ENCODE data around the gene PRRG2. TPM values are rescaled to one million over a fixed set of nuclear protein-coding genes. Genes with fewer than 3 reads are reported as not detected.

The PRRG2 gene
- total and polyA plus RNA-seq, 2 of the 13 experiments (the other 11 are each of a cell fraction or from before 2014, with no cell fraction given), result 0.66 to 0.82 TPM

DNA sequence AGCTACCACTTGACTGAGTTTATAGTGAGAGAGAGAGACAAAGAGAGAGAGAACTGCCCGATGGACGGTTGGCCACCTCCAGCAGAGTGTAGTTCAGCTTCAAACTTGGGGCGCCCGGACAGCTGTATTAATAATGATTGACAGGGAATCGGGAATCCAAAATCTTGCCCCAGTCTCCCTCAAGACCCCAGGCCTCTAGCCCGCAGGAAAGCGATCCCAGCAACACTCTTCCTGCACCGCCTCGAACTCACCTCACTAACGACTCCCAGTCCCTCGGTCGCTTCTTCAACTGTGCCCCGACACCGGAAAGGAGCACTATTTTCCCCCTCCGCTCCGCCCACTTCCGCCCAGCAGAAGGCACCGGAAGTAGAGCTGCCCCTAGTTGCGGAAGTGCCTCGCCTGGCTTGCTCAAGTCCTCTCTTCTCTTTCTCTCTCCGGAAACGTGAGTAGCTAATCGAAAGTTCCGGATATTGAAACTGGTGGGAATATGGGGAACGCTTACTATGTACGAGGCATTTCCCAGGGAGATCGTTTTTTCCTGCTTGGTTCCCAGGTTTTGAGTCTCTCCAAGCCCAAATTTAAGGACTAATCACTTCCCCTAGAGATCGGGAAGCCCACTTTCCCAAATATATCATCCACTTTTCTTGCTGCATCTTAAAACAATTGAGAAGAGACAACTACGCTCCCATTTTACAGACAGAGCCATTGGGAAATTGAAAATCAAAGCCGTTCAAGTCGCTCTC is 681 bp upstream of the PRRG2 start, which contains the start of gene NOSIP (continued):
- TF ChIP-seq ZNF766 (CRISPR knock-in tag; IDR thresholded peaks at IDR 0.05; ENCODE audit: borderline replicate concordance), result peak; percentile 40; the same call in 1 of the 2 replicates
- peak; percentile 73 for TF ChIP-seq ZFY (CRISPR knock-in tag; IDR thresholded peaks at IDR 0.05)
- no peak for TF ChIP-seq ARHGAP35 (CRISPR knock-in tag; IDR thresholded peaks at IDR 0.05; ENCODE audit: borderline replicate concordance)
- TF ChIP-seq, protein P1, sequence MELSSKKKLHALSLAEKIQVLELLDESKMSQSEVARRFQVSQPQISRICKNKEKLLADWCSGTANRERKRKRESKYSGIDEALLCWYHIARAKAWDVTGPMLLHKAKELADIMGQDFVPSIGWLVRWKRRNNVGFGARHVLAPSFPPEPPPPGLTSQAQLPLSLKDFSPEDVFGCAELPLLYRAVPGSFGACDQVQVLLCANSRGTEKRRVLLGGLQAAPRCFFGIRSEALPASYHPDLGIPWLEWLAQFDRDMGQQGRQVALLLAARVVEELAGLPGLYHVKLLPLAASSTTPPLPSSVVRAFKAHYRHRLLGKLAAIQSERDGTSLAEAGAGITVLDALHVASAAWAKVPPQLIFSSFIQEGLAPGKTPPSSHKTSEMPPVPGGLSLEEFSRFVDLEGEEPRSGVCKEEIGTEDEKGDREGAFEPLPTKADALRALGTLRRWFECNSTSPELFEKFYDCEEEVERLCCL (CRISPR knock-in tag; IDR thresholded peaks at IDR 0.05; ENCODE audit: borderline replicate concordance), result no peak
- TF ChIP-seq ZNF232 (CRISPR knock-in tag; IDR thresholded peaks at IDR 0.05; ENCODE audit: borderline replicate concordance), result 0 out of 2 replicates have a peak, but pooled peaks have one; percentile 56
- TF ChIP-seq REPIN1 (CRISPR knock-in tag; IDR thresholded peaks at IDR 0.05; ENCODE audit: borderline replicate concordance, low read depth), result peak; percentile 69; the same call in 1 of the 2 replicates
- TF ChIP-seq, protein P2, sequence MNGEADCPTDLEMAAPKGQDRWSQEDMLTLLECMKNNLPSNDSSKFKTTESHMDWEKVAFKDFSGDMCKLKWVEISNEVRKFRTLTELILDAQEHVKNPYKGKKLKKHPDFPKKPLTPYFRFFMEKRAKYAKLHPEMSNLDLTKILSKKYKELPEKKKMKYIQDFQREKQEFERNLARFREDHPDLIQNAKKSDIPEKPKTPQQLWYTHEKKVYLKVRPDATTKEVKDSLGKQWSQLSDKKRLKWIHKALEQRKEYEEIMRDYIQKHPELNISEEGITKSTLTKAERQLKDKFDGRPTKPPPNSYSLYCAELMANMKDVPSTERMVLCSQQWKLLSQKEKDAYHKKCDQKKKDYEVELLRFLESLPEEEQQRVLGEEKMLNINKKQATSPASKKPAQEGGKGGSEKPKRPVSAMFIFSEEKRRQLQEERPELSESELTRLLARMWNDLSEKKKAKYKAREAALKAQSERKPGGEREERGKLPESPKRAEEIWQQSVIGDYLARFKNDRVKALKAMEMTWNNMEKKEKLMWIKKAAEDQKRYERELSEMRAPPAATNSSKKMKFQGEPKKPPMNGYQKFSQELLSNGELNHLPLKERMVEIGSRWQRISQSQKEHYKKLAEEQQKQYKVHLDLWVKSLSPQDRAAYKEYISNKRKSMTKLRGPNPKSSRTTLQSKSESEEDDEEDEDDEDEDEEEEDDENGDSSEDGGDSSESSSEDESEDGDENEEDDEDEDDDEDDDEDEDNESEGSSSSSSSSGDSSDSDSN (CRISPR knock-in tag; IDR thresholded peaks at IDR 0.05), result no peak
- TF ChIP-seq, protein P3, sequence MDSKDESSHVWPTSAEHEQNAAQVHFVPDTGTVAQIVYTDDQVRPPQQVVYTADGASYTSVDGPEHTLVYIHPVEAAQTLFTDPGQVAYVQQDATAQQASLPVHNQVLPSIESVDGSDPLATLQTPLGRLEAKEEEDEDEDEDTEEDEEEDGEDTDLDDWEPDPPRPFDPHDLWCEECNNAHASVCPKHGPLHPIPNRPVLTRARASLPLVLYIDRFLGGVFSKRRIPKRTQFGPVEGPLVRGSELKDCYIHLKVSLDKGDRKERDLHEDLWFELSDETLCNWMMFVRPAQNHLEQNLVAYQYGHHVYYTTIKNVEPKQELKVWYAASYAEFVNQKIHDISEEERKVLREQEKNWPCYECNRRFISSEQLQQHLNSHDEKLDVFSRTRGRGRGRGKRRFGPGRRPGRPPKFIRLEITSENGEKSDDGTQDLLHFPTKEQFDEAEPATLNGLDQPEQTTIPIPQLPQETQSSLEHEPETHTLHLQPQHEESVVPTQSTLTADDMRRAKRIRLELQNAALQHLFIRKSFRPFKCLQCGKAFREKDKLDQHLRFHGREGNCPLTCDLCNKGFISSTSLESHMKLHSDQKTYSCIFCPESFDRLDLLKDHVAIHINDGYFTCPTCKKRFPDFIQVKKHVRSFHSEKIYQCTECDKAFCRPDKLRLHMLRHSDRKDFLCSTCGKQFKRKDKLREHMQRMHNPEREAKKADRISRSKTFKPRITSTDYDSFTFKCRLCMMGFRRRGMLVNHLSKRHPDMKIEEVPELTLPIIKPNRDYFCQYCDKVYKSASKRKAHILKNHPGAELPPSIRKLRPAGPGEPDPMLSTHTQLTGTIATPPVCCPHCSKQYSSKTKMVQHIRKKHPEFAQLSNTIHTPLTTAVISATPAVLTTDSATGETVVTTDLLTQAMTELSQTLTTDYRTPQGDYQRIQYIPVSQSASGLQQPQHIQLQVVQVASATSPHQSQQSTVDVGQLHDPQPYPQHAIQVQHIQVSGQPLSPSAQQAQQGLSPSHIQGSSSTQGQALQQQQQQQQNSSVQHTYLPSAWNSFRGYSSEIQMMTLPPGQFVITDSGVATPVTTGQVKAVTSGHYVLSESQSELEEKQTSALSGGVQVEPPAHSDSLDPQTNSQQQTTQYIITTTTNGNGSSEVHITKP (CRISPR knock-in tag; IDR thresholded peaks at IDR 0.05; ENCODE audit: low read depth), result peak; percentile 64; the same call in 1 of the 2 replicates
- 0 out of 2 replicates have a peak, but pooled peaks have one; percentile 51 for TF ChIP-seq GFI1 (CRISPR knock-in tag; IDR thresholded peaks at IDR 0.05; ENCODE audit: borderline replicate concordance)
- TF ChIP-seq, protein P4, sequence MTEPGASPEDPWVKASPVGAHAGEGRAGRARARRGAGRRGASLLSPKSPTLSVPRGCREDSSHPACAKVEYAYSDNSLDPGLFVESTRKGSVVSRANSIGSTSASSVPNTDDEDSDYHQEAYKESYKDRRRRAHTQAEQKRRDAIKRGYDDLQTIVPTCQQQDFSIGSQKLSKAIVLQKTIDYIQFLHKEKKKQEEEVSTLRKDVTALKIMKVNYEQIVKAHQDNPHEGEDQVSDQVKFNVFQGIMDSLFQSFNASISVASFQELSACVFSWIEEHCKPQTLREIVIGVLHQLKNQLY (CRISPR knock-in tag; IDR thresholded peaks at IDR 0.05), result peak; percentile 59; the same call in 1 of the 2 replicates
- TF ChIP-seq POGZ (CRISPR knock-in tag; IDR thresholded peaks at IDR 0.05), result peak; percentile 78; the same call in 1 of the 2 replicates
- no peak for TF ChIP-seq HOXA7 (CRISPR knock-in tag; IDR thresholded peaks at IDR 0.05)
- TF ChIP-seq, protein P5, sequence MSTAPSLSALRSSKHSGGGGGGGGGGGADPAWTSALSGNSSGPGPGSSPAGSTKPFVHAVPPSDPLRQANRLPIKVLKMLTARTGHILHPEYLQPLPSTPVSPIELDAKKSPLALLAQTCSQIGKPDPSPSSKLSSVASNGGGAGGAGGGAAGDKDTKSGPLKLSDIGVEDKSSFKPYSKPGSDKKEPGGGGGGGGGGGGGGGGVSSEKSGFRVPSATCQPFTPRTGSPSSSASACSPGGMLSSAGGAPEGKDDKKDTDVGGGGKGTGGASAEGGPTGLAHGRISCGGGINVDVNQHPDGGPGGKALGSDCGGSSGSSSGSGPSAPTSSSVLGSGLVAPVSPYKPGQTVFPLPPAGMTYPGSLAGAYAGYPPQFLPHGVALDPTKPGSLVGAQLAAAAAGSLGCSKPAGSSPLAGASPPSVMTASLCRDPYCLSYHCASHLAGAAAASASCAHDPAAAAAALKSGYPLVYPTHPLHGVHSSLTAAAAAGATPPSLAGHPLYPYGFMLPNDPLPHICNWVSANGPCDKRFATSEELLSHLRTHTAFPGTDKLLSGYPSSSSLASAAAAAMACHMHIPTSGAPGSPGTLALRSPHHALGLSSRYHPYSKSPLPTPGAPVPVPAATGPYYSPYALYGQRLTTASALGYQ (CRISPR knock-in tag; IDR thresholded peaks at IDR 0.05), result 0 out of 2 replicates have a peak, but pooled peaks have one; percentile 32
- TF ChIP-seq ZNF331 (CRISPR knock-in tag; IDR thresholded peaks at IDR 0.05), result peak; percentile 91
- TF ChIP-seq, protein P6, sequence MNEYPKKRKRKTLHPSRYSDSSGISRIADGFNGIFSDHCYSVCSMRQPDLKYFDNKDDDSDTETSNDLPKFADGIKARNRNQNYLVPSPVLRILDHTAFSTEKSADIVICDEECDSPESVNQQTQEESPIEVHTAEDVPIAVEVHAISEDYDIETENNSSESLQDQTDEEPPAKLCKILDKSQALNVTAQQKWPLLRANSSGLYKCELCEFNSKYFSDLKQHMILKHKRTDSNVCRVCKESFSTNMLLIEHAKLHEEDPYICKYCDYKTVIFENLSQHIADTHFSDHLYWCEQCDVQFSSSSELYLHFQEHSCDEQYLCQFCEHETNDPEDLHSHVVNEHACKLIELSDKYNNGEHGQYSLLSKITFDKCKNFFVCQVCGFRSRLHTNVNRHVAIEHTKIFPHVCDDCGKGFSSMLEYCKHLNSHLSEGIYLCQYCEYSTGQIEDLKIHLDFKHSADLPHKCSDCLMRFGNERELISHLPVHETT (CRISPR knock-in tag; conservative IDR thresholded peaks at IDR 0.05), result peak; percentile 81
- peak; percentile 95 for TF ChIP-seq SAP130 (CRISPR knock-in tag; IDR thresholded peaks at IDR 0.05; ENCODE audit: low read depth)
- peak; percentile 96 for TF ChIP-seq ELF1 (CRISPR knock-in tag; IDR thresholded peaks at IDR 0.05)

All from HepG2 (cell line).